A549 (cell line): ENCODE results near the gene ZMAT3. TPM values are rescaled to one million over a fixed set of nuclear protein-coding genes. Genes with fewer than 3 reads are reported as not detected.

Experiments used
- ATAC-seq, 2 experiments: fragments of 200-7000 bp in 1 of 2; fragments of >200 bp in 1 of 2; cut with Nextera tagmentation in 1 of 2; cut with Tn5 transposase in 1 of 2; 3 replicates each; pipeline versions ENCODE4 v1.8.0 to v1.9.1; 2018 to 2020; ENCODE audit warnings: mild to moderate bottlenecking in 1 of 2, moderate library complexity in 1 of 2
- CTCF ChIA-PET: fragments of 300-600 bp; sonication (Branson Sonifier 250); formaldehyde crosslinking; extraction: SDS; loops from one replicate; lab custom pipeline; 2021; ENCODE audit warnings: antibody characterized with exemption, inconsistent platforms; lab: Yijun Ruan, JAX
- POLR2A ChIA-PET: fragments of 350-600 bp; formaldehyde crosslinking; extraction: SDS; loops from one replicate; lab custom pipeline; 2021; ENCODE audit warnings: antibody characterized with exemption, inconsistent platforms; lab: Yijun Ruan, JAX
- DNase-seq, 2 experiments: peaks; one replicate each; pipeline versions ENCODE4 v3.0.0 to v3.0.0-alpha.2; 2011 to 2016; ENCODE audit warnings: low read depth in 1 of 2, low spot score in 1 of 2
- FAIRE-seq: peaks from 2 replicates; lab custom pipeline; 2011; peaks lifted over from hg19 to GRCh38; lab: Jason Lieb, UNC
- H3K27ac ChIP-seq, 2 experiments: fragments of >200 bp; sonication (Bioruptor Twin); formaldehyde crosslinking; 3 replicates each; pipeline ENCODE4 v1.5.1; 2016 to 2017
- H3K4me1 ChIP-seq: fragments of >200 bp; sonication (Bioruptor Twin); formaldehyde crosslinking; 3 replicates; pipeline ENCODE4 v1.6.1; 2016
- H3K4me2 ChIP-seq: fragments of >200 bp; sonication (Bioruptor Twin); formaldehyde crosslinking; 3 replicates; pipeline ENCODE4 v1.6.1; 2016
- H3K4me3 ChIP-seq: fragments of >200 bp; sonication (Bioruptor Twin); formaldehyde crosslinking; 3 replicates; pipeline ENCODE4 v1.5.1; 2016
- H3K9me3 ChIP-seq: fragments of >200 bp; sonication (Bioruptor Twin); formaldehyde crosslinking; 3 replicates; pipeline ENCODE4 v1.6.1; 2016
- BHLHE40 ChIP-seq: IDR thresholded peaks from 2 replicates; pipeline ENCODE4 v1.6.1; 2012; ENCODE audit warnings: low read depth, low read length, inconsistent platforms
- CBX2 ChIP-seq: fragments of 200-600 bp; sonication (generic); IDR thresholded peaks from 2 replicates; pipeline ENCODE4 v1.6.1; 2016; ENCODE audit warnings: low read depth, mild to moderate bottlenecking, borderline replicate concordance
- CBX8 ChIP-seq: fragments of 200-600 bp; sonication (generic); IDR thresholded peaks from 2 replicates; pipeline ENCODE4 v1.6.1; 2016
- CHD4 ChIP-seq: fragments of 200-600 bp; sonication (generic); IDR thresholded peaks from 2 replicates; pipeline ENCODE4 v1.6.1; 2016; ENCODE audit warnings: antibody characterized with exemption, mild to moderate bottlenecking, borderline replicate concordance
- EHF ChIP-seq: fragments of 250-450 bp; sonication (Bioruptor Pico); IDR thresholded peaks from 2 replicates; pipeline ENCODE4 v1.5.0; 2020; ENCODE audit warnings: mild to moderate bottlenecking
- EHMT2 ChIP-seq: fragments of 200-600 bp; sonication (generic); IDR thresholded peaks from 2 replicates; pipeline ENCODE4 v1.6.1; 2016; ENCODE audit warnings: antibody characterized with exemption, low read depth, mild to moderate bottlenecking, moderate library complexity
- EP300 ChIP-seq, 2 experiments: fragments of >200 bp; sonication (Bioruptor Twin); formaldehyde crosslinking; IDR thresholded peaks; 2 replicates in 1 of 2; 3 replicates in 1 of 2; pipeline ENCODE4 v1.6.1; 2016 to 2017
- FOSB ChIP-seq: fragments of 250-450 bp; sonication (Bioruptor Pico); IDR thresholded peaks from 2 replicates; pipeline ENCODE4 v1.5.0; 2020; ENCODE audit warnings: mild to moderate bottlenecking, moderate library complexity
- FOSL2 ChIP-seq, 2 experiments: fragments of 450-650 bp in 1 of 2; fragments of >200 bp in 1 of 2; sonication (Bioruptor Twin) in 1 of 2; formaldehyde crosslinking; IDR thresholded peaks; 2 replicates each; pipeline versions ENCODE4 v1.5.0 to v1.6.1; 2016 to 2020; ENCODE audit warnings: mild to moderate bottlenecking in 1 of 2, moderate library complexity in 1 of 2
- FOXS1 ChIP-seq: fragments of 250-450 bp; sonication (Bioruptor Pico); IDR thresholded peaks from 2 replicates; pipeline ENCODE4 v1.5.0; 2020; ENCODE audit warnings: mild to moderate bottlenecking, moderate library complexity
- HDAC2 ChIP-seq: fragments of 200-600 bp; sonication (generic); IDR thresholded peaks from 2 replicates; pipeline ENCODE4 v1.6.1; 2016
- KDM1A ChIP-seq: fragments of 200-600 bp; sonication (generic); IDR thresholded peaks from 2 replicates; pipeline ENCODE4 v1.6.1; 2016; ENCODE audit warnings: low read depth, mild to moderate bottlenecking
- KDM5A ChIP-seq: fragments of 200-600 bp; sonication (generic); IDR thresholded peaks from 2 replicates; pipeline ENCODE4 v1.6.1; 2016; ENCODE audit warnings: antibody characterized with exemption, mild to moderate bottlenecking
- MAZ ChIP-seq: fragments of 150-350 bp; IDR thresholded peaks from 2 replicates; pipeline ENCODE4 v1.6.1; 2014; ENCODE audit warnings: antibody characterized with exemption, low read depth, low read length, borderline replicate concordance
- MYC ChIP-seq: IDR thresholded peaks from 2 replicates; pipeline ENCODE4 v1.6.1; 2012; ENCODE audit warnings: mild to moderate bottlenecking, inconsistent platforms, low read length, improper control_type of control experiment, borderline replicate concordance
- NFE2L2 ChIP-seq: fragments of 150-350 bp; conservative IDR thresholded peaks from 2 replicates; pipeline ENCODE4 v1.6.1; 2014; ENCODE audit warnings: low read length
- NPAS2 ChIP-seq: fragments of 250-450 bp; sonication (Bioruptor Pico); IDR thresholded peaks from 2 replicates; pipeline ENCODE4 v1.8.0; 2022; ENCODE audit warnings: mild to moderate bottlenecking, moderate library complexity, borderline replicate concordance
- NR3C1 ChIP-seq: fragments of >200 bp; sonication (Bioruptor Twin); formaldehyde crosslinking; IDR thresholded peaks from 3 replicates; pipeline ENCODE4 v1.6.1; 2017
- PHF8 ChIP-seq: fragments of 200-600 bp; sonication (generic); IDR thresholded peaks from 2 replicates; pipeline ENCODE4 v1.6.1; 2016; ENCODE audit warnings: low read depth, mild to moderate bottlenecking, antibody characterized with exemption, moderate library complexity, borderline replicate concordance
- POLR2A ChIP-seq: IDR thresholded peaks from 2 replicates; pipeline ENCODE4 v1.6.1; 2012; ENCODE audit warnings: mild to moderate bottlenecking, low read length
- POLR2AphosphoS2 ChIP-seq: conservative IDR thresholded peaks from 2 replicates; pipeline ENCODE4 v1.6.1; 2012; ENCODE audit warnings: low read length, improper control_type of control experiment, inconsistent platforms
- RARB ChIP-seq: fragments of 250-450 bp; sonication (Bioruptor Pico); IDR thresholded peaks from 2 replicates; pipeline ENCODE4 v1.8.0; 2021; ENCODE audit warnings: mild to moderate bottlenecking, moderate library complexity
- RFX5 ChIP-seq: fragments of 450-650 bp; IDR thresholded peaks from 2 replicates; pipeline ENCODE4 v1.7.1; 2014; ENCODE audit warnings: antibody characterized with exemption, mild to moderate bottlenecking, moderate library complexity
- SMC3 ChIP-seq: fragments of >200 bp; sonication (Bioruptor Twin); formaldehyde crosslinking; IDR thresholded peaks from 3 replicates; pipeline ENCODE4 v1.6.1; 2018; ENCODE audit warnings: inconsistent platforms
- TFCP2L1 ChIP-seq: fragments of 250-450 bp; sonication (Bioruptor Pico); IDR thresholded peaks from 2 replicates; pipeline ENCODE4 v1.5.0; 2021; ENCODE audit warnings: mild to moderate bottlenecking
- TP53 ChIP-seq: fragments of 250-450 bp; sonication (Bioruptor Pico); IDR thresholded peaks from 2 replicates; pipeline ENCODE4 v1.5.0; 2021; ENCODE audit warnings: mild to moderate bottlenecking, moderate library complexity
- WGBS: methylation state at CpG from one replicate; pipeline ENCODE4 v1.1.6; 2017; ENCODE audit errors: missing lambda C conversion rate; 5-methylcytosine and 5-hydroxymethylcytosine counted together
- polyA plus RNA-seq, 4 experiments: library from polyadenylated mRNA; depleted of rRNA in 3 of 4; stranded (reverse); fragments of >200 nt; fragmentation: RNase III in 1 of 4; extraction: RNeasy Plus Mini Kit Qiagen cat#74134 plus additional on column Dnase treatment in 1 of 4; gene quantifications; 2 replicates in 3 of 4; 3 replicates in 1 of 4; pipeline ENCODE4 v1.2.3, GENCODE V29; 2011 to 2017
- TF ChIP-seq, protein P1 (sequence below): IDR thresholded peaks from 2 replicates; pipeline ENCODE4 v1.6.1; 2012; ENCODE audit warnings: low read depth, borderline replicate concordance
- TF ChIP-seq, protein P2 (sequence below): fragments of >200 bp; sonication (Bioruptor Twin); formaldehyde crosslinking; IDR thresholded peaks from 2 replicates; pipeline ENCODE4 v1.6.1; 2016
- TF ChIP-seq, protein P3 (sequence below): fragments of 250-450 bp; sonication (Bioruptor Pico); IDR thresholded peaks from 2 replicates; pipeline ENCODE4 v1.5.0; 2020; ENCODE audit warnings: low read depth, mild to moderate bottlenecking, moderate library complexity
- TF ChIP-seq, protein P4 (sequence below): IDR thresholded peaks from 2 replicates; pipeline ENCODE4 v1.6.1; 2012
- TF ChIP-seq, protein P5 (sequence below): fragments of 250-450 bp; sonication (Bioruptor Pico); IDR thresholded peaks from 2 replicates; pipeline ENCODE4 v1.5.0; 2021; ENCODE audit warnings: mild to moderate bottlenecking, moderate library complexity, borderline replicate concordance
- TF ChIP-seq, protein P6 (sequence below): fragments of 150-350 bp; IDR thresholded peaks from 2 replicates; pipeline ENCODE4 v1.6.1; 2014; ENCODE audit warnings: low read depth, mild to moderate bottlenecking, low read length

ZMAT3 gene
- polyA plus RNA-seq, 2 of the 4 experiments (the other 2 are of a cell fraction), result 5.7 to 12.2 TPM

DNA sequence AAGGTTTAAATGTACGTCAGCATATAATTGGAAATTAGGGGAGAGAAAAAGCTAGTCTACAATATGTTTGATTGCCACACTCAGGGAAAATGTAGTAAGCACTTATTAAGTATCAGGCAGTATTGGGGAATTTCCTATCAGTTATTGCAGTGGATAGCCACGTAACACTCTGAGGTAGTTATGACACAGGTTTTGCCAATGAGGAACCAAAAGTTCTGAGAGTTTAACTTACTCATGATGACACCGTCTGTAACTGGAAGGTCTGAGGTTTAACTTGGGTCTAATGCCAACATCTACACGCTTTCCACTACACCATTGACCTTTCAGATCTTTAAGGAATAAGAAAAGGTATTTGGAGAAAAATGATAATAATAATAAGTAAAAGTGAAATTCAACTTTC is 89.5 kb downstream of the ZMAT3 start:
- FAIRE-seq (no peak), ATAC-seq (no peak), DNase-seq (no peak)
- WGBS, result 26% methylated on average over 4 of the region's 4 CpGs
- CTCF ChIA-PET, result no interaction called here
- no peak for TF ChIP-seq RARB (CRISPR knock-in tag)
- TF ChIP-seq, protein P1, sequence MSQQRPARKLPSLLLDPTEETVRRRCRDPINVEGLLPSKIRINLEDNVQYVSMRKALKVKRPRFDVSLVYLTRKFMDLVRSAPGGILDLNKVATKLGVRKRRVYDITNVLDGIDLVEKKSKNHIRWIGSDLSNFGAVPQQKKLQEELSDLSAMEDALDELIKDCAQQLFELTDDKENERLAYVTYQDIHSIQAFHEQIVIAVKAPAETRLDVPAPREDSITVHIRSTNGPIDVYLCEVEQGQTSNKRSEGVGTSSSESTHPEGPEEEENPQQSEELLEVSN, result no peak
- TF ChIP-seq FOSB, result no peak
- TF ChIP-seq, protein P2, sequence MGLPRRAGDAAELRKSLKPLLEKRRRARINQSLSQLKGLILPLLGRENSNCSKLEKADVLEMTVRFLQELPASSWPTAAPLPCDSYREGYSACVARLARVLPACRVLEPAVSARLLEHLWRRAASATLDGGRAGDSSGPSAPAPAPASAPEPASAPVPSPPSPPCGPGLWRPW, result no peak
- TF ChIP-seq RFX5, result no peak
- TF ChIP-seq, protein P3, sequence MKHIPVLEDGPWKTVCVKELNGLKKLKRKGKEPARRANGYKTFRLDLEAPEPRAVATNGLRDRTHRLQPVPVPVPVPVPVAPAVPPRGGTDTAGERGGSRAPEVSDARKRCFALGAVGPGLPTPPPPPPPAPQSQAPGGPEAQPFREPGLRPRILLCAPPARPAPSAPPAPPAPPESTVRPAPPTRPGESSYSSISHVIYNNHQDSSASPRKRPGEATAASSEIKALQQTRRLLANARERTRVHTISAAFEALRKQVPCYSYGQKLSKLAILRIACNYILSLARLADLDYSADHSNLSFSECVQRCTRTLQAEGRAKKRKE, result no peak
- TF ChIP-seq BHLHE40, result no peak
- TF ChIP-seq, protein P4, sequence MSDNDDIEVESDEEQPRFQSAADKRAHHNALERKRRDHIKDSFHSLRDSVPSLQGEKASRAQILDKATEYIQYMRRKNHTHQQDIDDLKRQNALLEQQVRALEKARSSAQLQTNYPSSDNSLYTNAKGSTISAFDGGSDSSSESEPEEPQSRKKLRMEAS, result no peak
- no peak for TF ChIP-seq PHF8
- TF ChIP-seq POLR2AphosphoS2, result no peak
- no peak for TF ChIP-seq MYC
- TF ChIP-seq EHF (CRISPR knock-in tag), result no peak
- no peak for TF ChIP-seq KDM5A
- no peak for TF ChIP-seq CBX2
- no peak for TF ChIP-seq CBX8
- no peak for TF ChIP-seq POLR2A
- TF ChIP-seq CHD4, result no peak
- TF ChIP-seq TP53, result no peak
- no peak overlapping the region for H3K4me3 ChIP-seq
- no peaks in the 10 kb centered on the region for H3K4me1 ChIP-seq
- POLR2A ChIA-PET, result no interaction called here
- no peaks in the 10 kb centered on the region; the same call in 2 of the 3 replicates for H3K9me3 ChIP-seq
- no peak overlapping the region for H3K4me2 ChIP-seq
- H3K27ac ChIP-seq, result no peak overlapping the region

DNA sequence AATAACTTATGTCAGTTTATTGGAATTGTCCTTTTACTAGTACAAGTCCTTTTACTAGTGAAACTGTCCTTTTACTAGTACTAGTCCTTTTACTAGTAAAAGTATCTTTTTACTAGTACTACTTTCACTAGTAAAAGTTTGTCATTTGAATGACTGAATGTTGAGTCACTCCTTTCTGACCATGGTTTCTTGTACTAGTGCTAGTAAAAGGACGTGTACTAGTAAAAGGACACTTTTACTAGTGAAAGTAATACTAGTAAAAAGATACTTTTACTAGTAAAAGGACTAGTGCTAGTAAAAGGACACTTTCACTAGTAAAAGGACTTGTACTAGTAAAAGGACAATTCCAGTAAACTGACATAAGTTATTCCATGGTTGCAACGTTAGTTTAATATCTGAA is 96.3 kb downstream of the ZMAT3 start:
- POLR2A ChIA-PET, result no interaction called here
- Histone ChIP-seq H3K9me3 (no peaks in the 10 kb centered on the region), H3K4me1 (no peaks in the 10 kb centered on the region), H3K4me3 (no peak overlapping the region), H3K4me2 (no peak overlapping the region), H3K27ac (no peak overlapping the region)
- no peak for FAIRE-seq
- ATAC-seq, result no peak
- TF ChIP-seq, protein P5, sequence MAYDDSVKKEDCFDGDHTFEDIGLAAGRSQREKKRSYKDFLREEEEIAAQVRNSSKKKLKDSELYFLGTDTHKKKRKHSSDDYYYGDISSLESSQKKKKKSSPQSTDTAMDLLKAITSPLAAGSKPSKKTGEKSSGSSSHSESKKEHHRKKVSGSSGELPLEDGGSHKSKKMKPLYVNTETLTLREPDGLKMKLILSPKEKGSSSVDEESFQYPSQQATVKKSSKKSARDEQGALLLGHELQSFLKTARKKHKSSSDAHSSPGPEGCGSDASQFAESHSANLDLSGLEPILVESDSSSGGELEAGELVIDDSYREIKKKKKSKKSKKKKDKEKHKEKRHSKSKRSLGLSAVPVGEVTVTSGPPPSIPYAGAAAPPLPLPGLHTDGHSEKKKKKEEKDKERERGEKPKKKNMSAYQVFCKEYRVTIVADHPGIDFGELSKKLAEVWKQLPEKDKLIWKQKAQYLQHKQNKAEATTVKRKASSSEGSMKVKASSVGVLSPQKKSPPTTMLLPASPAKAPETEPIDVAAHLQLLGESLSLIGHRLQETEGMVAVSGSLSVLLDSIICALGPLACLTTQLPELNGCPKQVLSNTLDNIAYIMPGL (CRISPR knock-in tag), result no peak
- TF ChIP-seq HDAC2 (no peak), SMC3 (no peak), TP53 (no peak), KDM1A (no peak), NPAS2 (CRISPR knock-in tag) (no peak), NFE2L2 (no peak), CHD4 (no peak), TFCP2L1 (CRISPR knock-in tag) (no peak), FOSL2 (IDR thresholded peaks at IDR 0.05) (no peak), FOSL2 (CRISPR knock-in tag; IDR thresholded peaks at IDR 0.05) (no peak), MAZ (no peak), NR3C1 (no peak), EHMT2 (no peak), KDM5A (no peak), EP300 (IDR thresholded peaks at IDR 0.05) (no peak), FOXS1 (CRISPR knock-in tag) (no peak)
- TF ChIP-seq, protein P6, sequence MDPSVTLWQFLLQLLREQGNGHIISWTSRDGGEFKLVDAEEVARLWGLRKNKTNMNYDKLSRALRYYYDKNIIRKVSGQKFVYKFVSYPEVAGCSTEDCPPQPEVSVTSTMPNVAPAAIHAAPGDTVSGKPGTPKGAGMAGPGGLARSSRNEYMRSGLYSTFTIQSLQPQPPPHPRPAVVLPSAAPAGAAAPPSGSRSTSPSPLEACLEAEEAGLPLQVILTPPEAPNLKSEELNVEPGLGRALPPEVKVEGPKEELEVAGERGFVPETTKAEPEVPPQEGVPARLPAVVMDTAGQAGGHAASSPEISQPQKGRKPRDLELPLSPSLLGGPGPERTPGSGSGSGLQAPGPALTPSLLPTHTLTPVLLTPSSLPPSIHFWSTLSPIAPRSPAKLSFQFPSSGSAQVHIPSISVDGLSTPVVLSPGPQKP, result no peak
- TF ChIP-seq, protein P4, result no peak
- TF ChIP-seq, protein P2, result no peak
- DNase-seq, result no peak
- 2% methylated on average over 2 of the region's 2 CpGs for WGBS
- CTCF ChIA-PET, result no interaction called here
